LNCaP clone FGC (cell line): ENCODE data around the gene LDHAL6A.
"Not testable (repeated sequence)": the region's sequence is repeated elsewhere in the genome, so short reads cannot be mapped to it uniquely, and the experiment has no call there.

Experiments used
- DNase-seq: peaks from one replicate; pipeline ENCODE4 v3.0.0-alpha.2; 2011; ENCODE audit warnings: low read depth
- H3K4me3 ChIP-seq: 2 replicates; pipeline ENCODE4 v1.5.1; 2011; ENCODE audit warnings: mild to moderate bottlenecking, low read depth, low read length, control low read depth
- TF ChIP-seq, protein P1 (sequence below): IDR thresholded peaks from 2 replicates; pipeline ENCODE4 v1.5.1; 2012; ENCODE audit warnings: mild to moderate bottlenecking; ENCODE audit not compliant: control insufficient read depth, insufficient read depth; ENCODE audit errors: extremely low read depth

Gene LDHAL6A

DNA sequence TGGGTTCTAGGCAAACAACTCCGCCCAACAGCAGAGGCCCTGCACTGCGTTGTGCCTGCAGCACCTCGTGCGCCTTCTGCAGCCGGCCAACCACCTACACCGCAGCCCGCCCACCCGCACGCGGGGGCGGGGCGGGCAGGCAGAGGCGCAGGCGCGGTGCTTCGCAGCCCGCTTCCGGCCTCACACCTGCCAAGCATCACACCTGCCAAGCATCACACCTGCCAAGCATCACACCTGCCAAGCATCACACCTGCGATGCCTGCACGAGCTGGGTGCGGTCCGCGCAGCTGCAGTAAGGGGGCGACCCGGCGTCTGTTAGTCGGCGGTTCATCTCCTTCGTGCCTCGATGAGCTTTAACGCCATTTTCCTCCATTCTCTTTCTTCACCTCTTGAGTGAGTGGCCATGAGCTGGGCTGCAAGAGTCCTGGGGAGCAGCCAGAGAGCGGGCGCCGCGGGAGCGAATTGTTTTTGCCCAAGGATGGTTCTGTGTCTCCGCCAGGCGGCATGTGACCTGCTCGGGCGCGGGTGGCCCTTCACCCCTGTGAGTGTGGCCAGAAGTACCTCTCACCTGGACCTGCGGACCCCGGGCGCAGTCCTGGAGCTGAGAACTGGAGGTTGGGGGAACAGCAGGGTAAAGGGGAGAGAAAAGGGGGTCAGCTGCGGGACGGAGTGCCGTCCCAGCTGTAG lies at the start of gene LDHAL6A:
LDHAL6A (plus strand) TSS at position 171 of the 687 bp plus-strand sequence. CDS start 825 bp downstream, outside the sequence.
- no peak for DNase-seq
- no peak within 1 kb of the TSS for H3K4me3 ChIP-seq
- TF ChIP-seq, protein P1, sequence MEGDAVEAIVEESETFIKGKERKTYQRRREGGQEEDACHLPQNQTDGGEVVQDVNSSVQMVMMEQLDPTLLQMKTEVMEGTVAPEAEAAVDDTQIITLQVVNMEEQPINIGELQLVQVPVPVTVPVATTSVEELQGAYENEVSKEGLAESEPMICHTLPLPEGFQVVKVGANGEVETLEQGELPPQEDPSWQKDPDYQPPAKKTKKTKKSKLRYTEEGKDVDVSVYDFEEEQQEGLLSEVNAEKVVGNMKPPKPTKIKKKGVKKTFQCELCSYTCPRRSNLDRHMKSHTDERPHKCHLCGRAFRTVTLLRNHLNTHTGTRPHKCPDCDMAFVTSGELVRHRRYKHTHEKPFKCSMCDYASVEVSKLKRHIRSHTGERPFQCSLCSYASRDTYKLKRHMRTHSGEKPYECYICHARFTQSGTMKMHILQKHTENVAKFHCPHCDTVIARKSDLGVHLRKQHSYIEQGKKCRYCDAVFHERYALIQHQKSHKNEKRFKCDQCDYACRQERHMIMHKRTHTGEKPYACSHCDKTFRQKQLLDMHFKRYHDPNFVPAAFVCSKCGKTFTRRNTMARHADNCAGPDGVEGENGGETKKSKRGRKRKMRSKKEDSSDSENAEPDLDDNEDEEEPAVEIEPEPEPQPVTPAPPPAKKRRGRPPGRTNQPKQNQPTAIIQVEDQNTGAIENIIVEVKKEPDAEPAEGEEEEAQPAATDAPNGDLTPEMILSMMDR: no peak

GRCh38 chr11:18407400-18407799 lies 48.3 kb upstream of the LDHAL6A start:
- not testable (repeated sequence) for DNase-seq, H3K4me3 ChIP-seq

DNA sequence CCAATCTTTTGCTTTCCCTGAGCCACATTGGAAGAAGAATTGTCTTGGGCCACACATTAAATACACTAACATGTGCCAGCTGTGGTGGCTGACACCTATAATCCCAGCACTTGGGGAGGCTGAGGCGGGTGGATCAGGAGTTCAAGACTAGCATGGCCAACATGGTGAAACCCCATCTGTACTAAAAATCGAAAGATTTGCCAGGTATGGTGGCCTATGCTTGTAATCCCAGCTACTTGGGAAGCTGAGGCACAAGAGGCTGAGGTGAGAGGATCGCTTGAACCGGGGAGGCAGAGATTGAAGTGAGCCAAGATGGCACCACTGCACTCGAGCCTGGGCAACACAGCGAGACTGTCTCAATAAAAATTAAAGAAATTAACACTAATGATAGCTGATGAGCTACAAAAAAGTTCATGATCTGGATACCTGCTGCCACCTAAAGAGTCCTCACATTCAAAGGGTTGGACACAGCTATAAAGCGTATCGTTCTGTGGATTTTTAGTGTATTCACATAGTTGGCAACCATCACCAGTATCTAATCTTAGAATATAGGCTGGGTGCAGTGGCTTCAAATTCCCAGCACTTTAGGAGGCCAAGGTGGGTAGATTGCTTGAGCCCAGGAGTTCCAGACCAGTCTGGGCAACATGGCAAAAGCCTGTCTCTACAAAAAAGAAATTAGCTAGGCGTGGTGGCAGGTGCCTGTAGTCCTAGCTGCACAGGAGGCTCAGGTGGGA lies 46.9 kb upstream of the LDHAL6A start:
- no peak overlapping the region for H3K4me3 ChIP-seq
- TF ChIP-seq, protein P1: no peak
- no peak for DNase-seq

GRCh38 chr11:18416459-18416858 lies 39.2 kb upstream of the LDHAL6A start:
- DNase-seq: no peak
- no peak overlapping the region for H3K4me3 ChIP-seq
- TF ChIP-seq, protein P1: no peak

GRCh38 chr11:18419040-18419439 lies 36.6 kb upstream of the LDHAL6A start:
- DNase-seq: no peak
- H3K4me3 ChIP-seq: no peak overlapping the region
- TF ChIP-seq, protein P1: no peak

- DNase-seq: no peak
- H3K4me3 ChIP-seq: no peak overlapping the region
- TF ChIP-seq, protein P1: no peak
These were observed 35.6 kb upstream of the LDHAL6A start for GRCh38 chr11:18420067-18420466.

GRCh38 chr11:18427240-18427639 lies 28.4 kb upstream of the LDHAL6A start:
- TF ChIP-seq, protein P1: no peak
- no peak for DNase-seq

More at GRCh38 chr11:18427240-18427639, 28.4 kb upstream of the LDHAL6A start:
- H3K4me3 ChIP-seq: no peak overlapping the region
